Measurements from ENCODE around the gene TEX101.

GRCh38 chr19:43407416-43408005 lies 7.2 kb upstream of the TEX101 start:
- TF ChIP-seq SP1 (IDR thresholded peaks at IDR 0.05) (no peak), FOXK2 (IDR thresholded peaks at IDR 0.05) (no peak), SUZ12 (IDR thresholded peaks at IDR 0.05) (no peak), L3MBTL2 (conservative IDR thresholded peaks at IDR 0.05) (no peak), ELF4 (IDR thresholded peaks at IDR 0.05) (no peak), BHLHE40 (IDR thresholded peaks at IDR 0.05; ENCODE audit: borderline replicate concordance) (no peak)
